ENCODE results near the gene SYMPK.

- TF ChIP-seq BACH2 (CRISPR knock-in tag; IDR thresholded peaks at IDR 0.05; ENCODE audit: borderline replicate concordance), result no peak
- no peak for TF ChIP-seq ZFP30 (CRISPR knock-in tag; IDR thresholded peaks at IDR 0.05)
- TF ChIP-seq SNAI2 (CRISPR knock-in tag; IDR thresholded peaks at IDR 0.05), result no peak
- TF ChIP-seq POU6F1 (CRISPR knock-in tag; IDR thresholded peaks at IDR 0.05; ENCODE audit: borderline replicate concordance, low read depth), result no peak
- TF ChIP-seq RARB (CRISPR knock-in tag; IDR thresholded peaks at IDR 0.05), result no peak
- no peak for TF ChIP-seq PATZ1 (CRISPR knock-in tag; IDR thresholded peaks at IDR 0.05; ENCODE audit: borderline replicate concordance)
- TF ChIP-seq CSRNP3 (CRISPR knock-in tag; IDR thresholded peaks at IDR 0.05), result no peak
- TF ChIP-seq ZNF70 (CRISPR knock-in tag; IDR thresholded peaks at IDR 0.05), result no peak
- TF ChIP-seq OSR1 (CRISPR knock-in tag; IDR thresholded peaks at IDR 0.05), result no peak
- no peak for TF ChIP-seq ZNF565 (CRISPR knock-in tag; conservative IDR thresholded peaks at IDR 0.05; ENCODE audit: low read depth)
- TF ChIP-seq ESRRG (CRISPR knock-in tag; IDR thresholded peaks at IDR 0.05), result no peak
- no peak for TF ChIP-seq ARNTL (CRISPR knock-in tag; IDR thresholded peaks at IDR 0.05; ENCODE audit: borderline replicate concordance, low read depth)
Observed at GRCh38 chr19:45767881-45768654, 94.9 kb downstream of the SYMPK start.
